ENCODE data around the gene PLEKHA4. TPM values are rescaled to one million over a fixed set of nuclear protein-coding genes. Genes with fewer than 3 reads are reported as not detected.

PLEKHA4 gene
- total and polyA plus RNA-seq, 2 of the 13 experiments (the other 11 are each of a cell fraction or from before 2014, with no cell fraction given): 4.8 to 6.0 TPM

DNA sequence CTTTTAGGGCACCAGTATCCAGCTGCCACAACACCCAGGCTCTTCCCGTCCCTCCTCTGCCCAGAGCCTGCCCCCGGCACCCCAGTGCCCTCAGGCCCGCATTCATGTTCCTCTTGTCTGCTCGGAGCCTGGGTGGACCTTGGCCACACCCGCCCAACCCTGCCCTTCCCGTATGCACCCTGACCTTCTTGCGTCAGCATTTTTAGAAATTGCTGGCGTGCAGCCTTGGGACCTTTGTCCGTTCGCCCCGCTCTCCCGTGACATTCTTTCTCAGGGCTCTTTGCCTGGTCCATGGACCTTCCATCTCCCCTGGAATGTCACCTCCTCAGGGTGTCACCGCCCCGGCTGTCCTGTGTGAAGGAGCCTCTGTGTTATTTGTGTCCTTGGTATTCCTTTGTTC lies 39.3 kb upstream of the PLEKHA4 start (continued):
- TF ChIP-seq, protein P1, sequence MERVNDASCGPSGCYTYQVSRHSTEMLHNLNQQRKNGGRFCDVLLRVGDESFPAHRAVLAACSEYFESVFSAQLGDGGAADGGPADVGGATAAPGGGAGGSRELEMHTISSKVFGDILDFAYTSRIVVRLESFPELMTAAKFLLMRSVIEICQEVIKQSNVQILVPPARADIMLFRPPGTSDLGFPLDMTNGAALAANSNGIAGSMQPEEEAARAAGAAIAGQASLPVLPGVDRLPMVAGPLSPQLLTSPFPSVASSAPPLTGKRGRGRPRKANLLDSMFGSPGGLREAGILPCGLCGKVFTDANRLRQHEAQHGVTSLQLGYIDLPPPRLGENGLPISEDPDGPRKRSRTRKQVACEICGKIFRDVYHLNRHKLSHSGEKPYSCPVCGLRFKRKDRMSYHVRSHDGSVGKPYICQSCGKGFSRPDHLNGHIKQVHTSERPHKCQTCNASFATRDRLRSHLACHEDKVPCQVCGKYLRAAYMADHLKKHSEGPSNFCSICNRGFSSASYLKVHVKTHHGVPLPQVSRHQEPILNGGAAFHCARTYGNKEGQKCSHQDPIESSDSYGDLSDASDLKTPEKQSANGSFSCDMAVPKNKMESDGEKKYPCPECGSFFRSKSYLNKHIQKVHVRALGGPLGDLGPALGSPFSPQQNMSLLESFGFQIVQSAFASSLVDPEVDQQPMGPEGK (CRISPR knock-in tag; IDR thresholded peaks at IDR 0.05): peak; percentile 79
- TF ChIP-seq SIX1 (CRISPR knock-in tag; IDR thresholded peaks at IDR 0.05; ENCODE audit: borderline replicate concordance) (no peak), NR2F6 (IDR thresholded peaks at IDR 0.05) (peak; percentile 93), NR2F6 (CRISPR knock-in tag; IDR thresholded peaks at IDR 0.05) (peak; percentile 94), ZBTB7B (CRISPR knock-in tag; IDR thresholded peaks at IDR 0.05) (0 out of 2 replicates have a peak, but pooled peaks have one; percentile 26), EP300 (IDR thresholded peaks at IDR 0.05; ENCODE audit: low read depth in 2 of 2, low read length in 2 of 2) (peak; percentile 32 to 79), EP300 (CRISPR knock-in tag; IDR thresholded peaks at IDR 0.05; ENCODE audit: borderline replicate concordance) (peak; percentile 52), NONO (IDR thresholded peaks at IDR 0.05) (no peak), NONO (CRISPR knock-in tag; conservative IDR thresholded peaks at IDR 0.05) (peak; percentile 77), HNF4G (IDR thresholded peaks at IDR 0.05; ENCODE audit: borderline replicate concordance, low read depth, low read length) (peak; percentile 99), HNF4G (CRISPR knock-in tag; IDR thresholded peaks at IDR 0.05; ENCODE audit: borderline replicate concordance, low read depth) (peak; percentile 97), KMT2B (CRISPR knock-in tag; IDR thresholded peaks at IDR 0.05) (no peak), ZNF263 (CRISPR knock-in tag; IDR thresholded peaks at IDR 0.05) (peak; percentile 54; the same call in 1 of the 2 replicates), ETV5 (CRISPR knock-in tag; IDR thresholded peaks at IDR 0.05; ENCODE audit: borderline replicate concordance) (peak; percentile 33; the same call in 1 of the 2 replicates), HOXD1 (CRISPR knock-in tag; IDR thresholded peaks at IDR 0.05) (no peak), ZNF460 (CRISPR knock-in tag; IDR thresholded peaks at IDR 0.05; ENCODE audit: borderline replicate concordance) (0 out of 2 replicates have a peak, but pooled peaks have one; percentile 2), ZNF891 (CRISPR knock-in tag; IDR thresholded peaks at IDR 0.05) (no peak), ZNF546 (CRISPR knock-in tag; conservative IDR thresholded peaks at IDR 0.05) (no peak)
- TF ChIP-seq, protein P2, sequence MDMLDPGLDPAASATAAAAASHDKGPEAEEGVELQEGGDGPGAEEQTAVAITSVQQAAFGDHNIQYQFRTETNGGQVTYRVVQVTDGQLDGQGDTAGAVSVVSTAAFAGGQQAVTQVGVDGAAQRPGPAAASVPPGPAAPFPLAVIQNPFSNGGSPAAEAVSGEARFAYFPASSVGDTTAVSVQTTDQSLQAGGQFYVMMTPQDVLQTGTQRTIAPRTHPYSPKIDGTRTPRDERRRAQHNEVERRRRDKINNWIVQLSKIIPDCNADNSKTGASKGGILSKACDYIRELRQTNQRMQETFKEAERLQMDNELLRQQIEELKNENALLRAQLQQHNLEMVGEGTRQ (IDR thresholded peaks at IDR 0.05; ENCODE audit: low read depth, low read length): no peak
- TF ChIP-seq, protein P2 (CRISPR knock-in tag; IDR thresholded peaks at IDR 0.05; ENCODE audit: borderline replicate concordance): no peak
- TF ChIP-seq, protein P3, sequence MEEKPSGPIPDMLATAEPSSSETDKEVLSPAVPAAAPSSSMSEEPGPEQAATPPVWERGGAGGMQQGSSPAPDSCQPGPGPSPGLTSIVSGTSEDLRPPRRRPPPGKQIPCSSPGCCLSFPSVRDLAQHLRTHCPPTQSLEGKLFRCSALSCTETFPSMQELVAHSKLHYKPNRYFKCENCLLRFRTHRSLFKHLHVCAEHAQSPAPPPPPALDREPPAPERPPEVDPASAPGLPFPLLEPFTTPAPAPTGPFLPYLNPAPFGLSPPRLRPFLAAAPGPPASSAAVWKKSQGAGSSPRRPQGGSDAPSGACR (CRISPR knock-in tag; IDR thresholded peaks at IDR 0.05): peak; percentile 81; the same call in 1 of the 2 replicates
- TF ChIP-seq, protein P4, sequence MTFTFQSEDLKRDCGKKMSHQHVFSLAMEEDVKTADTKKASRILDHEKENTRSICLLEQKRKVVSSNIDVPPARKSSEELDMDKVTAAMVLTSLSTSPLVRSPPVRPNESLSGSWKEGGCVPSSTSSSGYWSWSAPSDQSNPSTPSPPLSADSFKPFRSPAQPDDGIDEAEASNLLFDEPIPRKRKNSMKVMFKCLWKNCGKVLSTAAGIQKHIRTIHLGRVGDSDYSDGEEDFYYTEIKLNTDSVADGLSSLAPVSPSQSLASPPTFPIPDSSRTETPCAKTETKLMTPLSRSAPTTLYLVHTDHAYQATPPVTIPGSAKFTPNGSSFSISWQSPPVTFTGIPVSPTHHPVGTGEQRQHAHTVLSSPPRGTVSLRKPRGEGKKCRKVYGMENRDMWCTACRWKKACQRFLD (CRISPR knock-in tag; IDR thresholded peaks at IDR 0.05; ENCODE audit: borderline replicate concordance): no peak
- TF ChIP-seq, protein P5, sequence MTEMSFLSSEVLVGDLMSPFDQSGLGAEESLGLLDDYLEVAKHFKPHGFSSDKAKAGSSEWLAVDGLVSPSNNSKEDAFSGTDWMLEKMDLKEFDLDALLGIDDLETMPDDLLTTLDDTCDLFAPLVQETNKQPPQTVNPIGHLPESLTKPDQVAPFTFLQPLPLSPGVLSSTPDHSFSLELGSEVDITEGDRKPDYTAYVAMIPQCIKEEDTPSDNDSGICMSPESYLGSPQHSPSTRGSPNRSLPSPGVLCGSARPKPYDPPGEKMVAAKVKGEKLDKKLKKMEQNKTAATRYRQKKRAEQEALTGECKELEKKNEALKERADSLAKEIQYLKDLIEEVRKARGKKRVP (CRISPR knock-in tag; IDR thresholded peaks at IDR 0.05): peak; percentile 57 to 95; a peak in 3 of 4 replicates
- TF ChIP-seq, protein P6, sequence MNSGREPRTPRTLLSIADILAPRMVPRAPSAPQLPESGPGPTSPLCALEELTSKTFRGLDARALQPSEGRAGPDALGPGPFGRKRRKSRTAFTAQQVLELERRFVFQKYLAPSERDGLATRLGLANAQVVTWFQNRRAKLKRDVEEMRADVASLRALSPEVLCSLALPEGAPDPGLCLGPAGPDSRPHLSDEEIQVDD (CRISPR knock-in tag; IDR thresholded peaks at IDR 0.05; ENCODE audit: borderline replicate concordance): no peak
